Epithelial cell of proximal tubule (primary cell): Measurements from ENCODE around the gene SLC36A4. TPM values are rescaled to one million over a fixed set of nuclear protein-coding genes. Genes with fewer than 3 reads are reported as not detected.

Experiments used
- DNase-seq: peaks from one replicate; pipeline ENCODE4 v3.0.0-alpha.2; 2011; ENCODE audit warnings: low read depth
- H3K4me3 ChIP-seq: 2 replicates; pipeline ENCODE4 v1.5.1; 2011; ENCODE audit warnings: low read depth, mild to moderate bottlenecking, low read length
- total RNA-seq: library from RNA; depleted of rRNA; stranded (reverse); fragments of >200 nt; gene quantifications from 2 replicates; pipeline ENCODE4 v1.2.3, GENCODE V29; 2015
- TF ChIP-seq, protein P1 (sequence below): conservative IDR thresholded peaks from 2 replicates; pipeline ENCODE4 v1.5.1; 2012; ENCODE audit warnings: low read depth, mild to moderate bottlenecking, low read length

Gene SLC36A4
- total RNA-seq, 1 donor from 2014 or later = 5.8 TPM

- DNase-seq = no peak
- H3K4me3 ChIP-seq = no peak overlapping the region
- TF ChIP-seq, protein P1, sequence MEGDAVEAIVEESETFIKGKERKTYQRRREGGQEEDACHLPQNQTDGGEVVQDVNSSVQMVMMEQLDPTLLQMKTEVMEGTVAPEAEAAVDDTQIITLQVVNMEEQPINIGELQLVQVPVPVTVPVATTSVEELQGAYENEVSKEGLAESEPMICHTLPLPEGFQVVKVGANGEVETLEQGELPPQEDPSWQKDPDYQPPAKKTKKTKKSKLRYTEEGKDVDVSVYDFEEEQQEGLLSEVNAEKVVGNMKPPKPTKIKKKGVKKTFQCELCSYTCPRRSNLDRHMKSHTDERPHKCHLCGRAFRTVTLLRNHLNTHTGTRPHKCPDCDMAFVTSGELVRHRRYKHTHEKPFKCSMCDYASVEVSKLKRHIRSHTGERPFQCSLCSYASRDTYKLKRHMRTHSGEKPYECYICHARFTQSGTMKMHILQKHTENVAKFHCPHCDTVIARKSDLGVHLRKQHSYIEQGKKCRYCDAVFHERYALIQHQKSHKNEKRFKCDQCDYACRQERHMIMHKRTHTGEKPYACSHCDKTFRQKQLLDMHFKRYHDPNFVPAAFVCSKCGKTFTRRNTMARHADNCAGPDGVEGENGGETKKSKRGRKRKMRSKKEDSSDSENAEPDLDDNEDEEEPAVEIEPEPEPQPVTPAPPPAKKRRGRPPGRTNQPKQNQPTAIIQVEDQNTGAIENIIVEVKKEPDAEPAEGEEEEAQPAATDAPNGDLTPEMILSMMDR = peak; percentile 65
Observed at GRCh38 chr11:93169950-93170561, 27.7 kb downstream of the SLC36A4 start.

DNA sequence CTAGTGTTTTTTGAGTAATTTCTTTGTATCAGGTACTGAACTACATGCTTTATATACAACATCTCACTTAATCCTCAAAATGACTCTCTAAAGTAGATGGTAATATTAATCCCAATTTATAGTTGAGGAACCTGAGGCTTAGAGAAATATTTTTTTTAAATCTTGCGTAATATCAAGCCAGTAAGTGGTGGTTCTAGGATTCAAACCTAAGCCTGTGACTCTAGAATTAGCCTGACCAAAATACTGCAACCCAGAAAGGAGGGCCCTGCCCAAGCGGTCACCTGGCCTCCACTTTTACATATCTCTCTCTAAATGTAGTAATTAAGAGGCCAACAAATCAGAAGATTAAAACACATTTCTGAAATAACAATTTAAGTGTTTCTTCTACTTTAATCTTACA, 28.6 kb downstream of the SLC36A4 start:
- H3K4me3 ChIP-seq = no peak overlapping the region
- no peak for DNase-seq
- TF ChIP-seq, protein P1 = no peak

DNA sequence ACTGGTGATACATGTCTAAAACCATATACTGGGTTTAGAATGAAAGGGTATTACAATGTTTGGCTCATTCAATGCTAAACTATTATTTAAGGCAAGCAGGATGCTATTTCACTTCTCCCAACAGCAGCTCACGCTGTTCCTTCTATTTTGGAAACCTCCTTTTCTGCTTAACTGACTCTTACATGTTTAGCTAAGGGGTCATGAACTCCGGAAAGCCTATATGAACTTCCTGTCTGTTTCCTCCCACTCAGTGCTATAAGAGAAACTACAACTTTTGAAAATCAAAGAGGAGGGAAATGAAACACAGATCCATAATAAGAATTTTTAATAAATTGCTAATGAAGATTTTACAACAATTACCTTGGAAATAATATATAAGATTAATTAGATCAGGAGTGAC, 30.9 kb downstream of the SLC36A4 start:
- TF ChIP-seq, protein P1 = no peak
- DNase-seq = no peak
- no peak overlapping the region for H3K4me3 ChIP-seq

DNA sequence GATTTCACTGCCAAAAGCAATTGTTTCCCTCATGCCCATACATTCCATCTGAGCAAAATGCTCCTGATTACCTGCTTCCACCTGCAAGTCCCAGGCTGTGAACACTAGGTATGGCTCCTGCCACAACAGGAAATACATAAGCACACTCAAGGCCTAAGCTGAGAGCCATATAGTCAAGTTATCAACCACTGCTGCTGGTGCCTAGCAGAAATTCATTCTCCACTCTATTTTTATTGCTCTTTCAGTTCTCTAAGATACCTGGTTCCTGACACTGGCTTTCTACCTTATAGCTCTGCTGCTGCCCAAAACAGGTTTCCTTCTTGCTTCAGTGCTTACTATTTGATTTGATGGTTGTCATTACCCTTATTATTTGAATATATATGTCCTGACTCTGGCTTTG, 31.6 kb downstream of the SLC36A4 start:
- TF ChIP-seq, protein P1 = no peak
- DNase-seq = no peak
- H3K4me3 ChIP-seq = no peak overlapping the region

- TF ChIP-seq, protein P1 = no peak
- H3K4me3 ChIP-seq = no peak overlapping the region
- DNase-seq = no peak
Observed at GRCh38 chr11:93160808-93161207, 37.0 kb downstream of the SLC36A4 start.

- TF ChIP-seq, protein P1 = no peak
- no peak for DNase-seq
Observed at GRCh38 chr11:93160156-93160555, 37.6 kb downstream of the SLC36A4 start.

DNA sequence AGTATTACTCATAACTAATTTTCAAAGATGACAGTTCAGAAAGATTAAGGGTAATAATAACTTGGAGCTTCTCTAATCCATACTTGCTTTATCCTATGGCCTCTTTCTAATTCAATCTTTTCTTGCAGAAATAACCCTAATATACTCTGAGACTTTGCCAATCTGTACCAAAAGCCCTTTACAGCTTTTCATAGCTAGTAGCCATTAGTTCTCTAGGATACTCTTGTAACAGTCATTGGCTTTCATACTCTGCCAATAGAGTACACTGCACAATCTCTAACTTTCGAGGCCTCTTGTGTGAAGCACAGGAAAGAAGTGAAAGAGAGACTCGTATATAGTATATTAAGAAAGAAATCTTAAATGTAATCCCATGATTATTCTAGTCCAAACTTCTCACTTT, 38.1 kb downstream of the SLC36A4 start:
- H3K4me3 ChIP-seq = no peak overlapping the region
- TF ChIP-seq, protein P1 = no peak
- no peak for DNase-seq

More at GRCh38 chr11:93160156-93160555, 37.6 kb downstream of the SLC36A4 start:
- no peak overlapping the region for H3K4me3 ChIP-seq
